Measurements from ENCODE around the gene CBLC.
"Not testable (repeated sequence)": the region's sequence is repeated elsewhere in the genome, so short reads cannot be mapped to it uniquely, and the experiment has no call there.

GRCh38 chr19:44772144-44772543, 5.5 kb upstream of the CBLC start:
- TF ChIP-seq, protein P1, sequence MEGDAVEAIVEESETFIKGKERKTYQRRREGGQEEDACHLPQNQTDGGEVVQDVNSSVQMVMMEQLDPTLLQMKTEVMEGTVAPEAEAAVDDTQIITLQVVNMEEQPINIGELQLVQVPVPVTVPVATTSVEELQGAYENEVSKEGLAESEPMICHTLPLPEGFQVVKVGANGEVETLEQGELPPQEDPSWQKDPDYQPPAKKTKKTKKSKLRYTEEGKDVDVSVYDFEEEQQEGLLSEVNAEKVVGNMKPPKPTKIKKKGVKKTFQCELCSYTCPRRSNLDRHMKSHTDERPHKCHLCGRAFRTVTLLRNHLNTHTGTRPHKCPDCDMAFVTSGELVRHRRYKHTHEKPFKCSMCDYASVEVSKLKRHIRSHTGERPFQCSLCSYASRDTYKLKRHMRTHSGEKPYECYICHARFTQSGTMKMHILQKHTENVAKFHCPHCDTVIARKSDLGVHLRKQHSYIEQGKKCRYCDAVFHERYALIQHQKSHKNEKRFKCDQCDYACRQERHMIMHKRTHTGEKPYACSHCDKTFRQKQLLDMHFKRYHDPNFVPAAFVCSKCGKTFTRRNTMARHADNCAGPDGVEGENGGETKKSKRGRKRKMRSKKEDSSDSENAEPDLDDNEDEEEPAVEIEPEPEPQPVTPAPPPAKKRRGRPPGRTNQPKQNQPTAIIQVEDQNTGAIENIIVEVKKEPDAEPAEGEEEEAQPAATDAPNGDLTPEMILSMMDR (IDR thresholded peaks at IDR 0.05), result not testable (repeated sequence)
- TF ChIP-seq EP300 (IDR thresholded peaks at IDR 0.05), result not testable (repeated sequence)

All from upper lobe of left lung (tissue), 4 donors.